Measurements from ENCODE around the gene CDKAL1. TPM values are rescaled to one million over a fixed set of nuclear protein-coding genes. Genes with fewer than 3 reads are reported as not detected.

Gene CDKAL1
- total and polyA plus RNA-seq, 2 of the 13 experiments (the other 11 are each of a cell fraction or from before 2014, with no cell fraction given) = 9.5 to 27.7 TPM

GRCh38 chr6:20642441-20642840, 108.2 kb downstream of the CDKAL1 start (continued):
- TF ChIP-seq, protein P1, sequence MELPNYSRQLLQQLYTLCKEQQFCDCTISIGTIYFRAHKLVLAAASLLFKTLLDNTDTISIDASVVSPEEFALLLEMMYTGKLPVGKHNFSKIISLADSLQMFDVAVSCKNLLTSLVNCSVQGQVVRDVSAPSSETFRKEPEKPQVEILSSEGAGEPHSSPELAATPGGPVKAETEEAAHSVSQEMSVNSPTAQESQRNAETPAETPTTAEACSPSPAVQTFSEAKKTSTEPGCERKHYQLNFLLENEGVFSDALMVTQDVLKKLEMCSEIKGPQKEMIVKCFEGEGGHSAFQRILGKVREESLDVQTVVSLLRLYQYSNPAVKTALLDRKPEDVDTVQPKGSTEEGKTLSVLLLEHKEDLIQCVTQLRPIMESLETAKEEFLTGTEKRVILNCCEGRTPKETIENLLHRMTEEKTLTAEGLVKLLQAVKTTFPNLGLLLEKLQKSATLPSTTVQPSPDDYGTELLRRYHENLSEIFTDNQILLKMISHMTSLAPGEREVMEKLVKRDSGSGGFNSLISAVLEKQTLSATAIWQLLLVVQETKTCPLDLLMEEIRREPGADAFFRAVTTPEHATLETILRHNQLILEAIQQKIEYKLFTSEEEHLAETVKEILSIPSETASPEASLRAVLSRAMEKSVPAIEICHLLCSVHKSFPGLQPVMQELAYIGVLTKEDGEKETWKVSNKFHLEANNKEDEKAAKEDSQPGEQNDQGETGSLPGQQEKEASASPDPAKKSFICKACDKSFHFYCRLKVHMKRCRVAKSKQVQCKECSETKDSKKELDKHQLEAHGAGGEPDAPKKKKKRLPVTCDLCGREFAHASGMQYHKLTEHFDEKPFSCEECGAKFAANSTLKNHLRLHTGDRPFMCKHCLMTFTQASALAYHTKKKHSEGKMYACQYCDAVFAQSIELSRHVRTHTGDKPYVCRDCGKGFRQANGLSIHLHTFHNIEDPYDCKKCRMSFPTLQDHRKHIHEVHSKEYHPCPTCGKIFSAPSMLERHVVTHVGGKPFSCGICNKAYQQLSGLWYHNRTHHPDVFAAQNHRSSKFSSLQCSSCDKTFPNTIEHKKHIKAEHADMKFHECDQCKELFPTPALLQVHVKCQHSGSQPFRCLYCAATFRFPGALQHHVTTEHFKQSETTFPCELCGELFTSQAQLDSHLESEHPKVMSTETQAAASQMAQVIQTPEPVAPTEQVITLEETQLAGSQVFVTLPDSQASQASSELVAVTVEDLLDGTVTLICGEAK (IDR thresholded peaks at IDR 0.05) = no peak
- TF ChIP-seq, protein P1 (CRISPR knock-in tag; IDR thresholded peaks at IDR 0.05) = no peak; the same call in 1 of the 2 replicates
- TF ChIP-seq ZNF724P (CRISPR knock-in tag; IDR thresholded peaks at IDR 0.05; ENCODE audit: borderline replicate concordance) = no peak
- TF ChIP-seq NFE2L1 (CRISPR knock-in tag; IDR thresholded peaks at IDR 0.05; ENCODE audit: borderline replicate concordance) = no peak
- 0 out of 2 replicates have a peak, but pooled peaks have one; percentile 29 for TF ChIP-seq HDAC1 (CRISPR knock-in tag; IDR thresholded peaks at IDR 0.05)
- no peak for TF ChIP-seq ZNF790 (CRISPR knock-in tag; IDR thresholded peaks at IDR 0.05; ENCODE audit: borderline replicate concordance)
- TF ChIP-seq ZMYM2 (CRISPR knock-in tag; IDR thresholded peaks at IDR 0.05) = peak; percentile 77; the same call in 1 of the 2 replicates
- TF ChIP-seq ZEB1 (IDR thresholded peaks at IDR 0.05; ENCODE audit: insufficient replicate concordance, low read depth) = peak; percentile 89
- TF ChIP-seq MXI1 (IDR thresholded peaks at IDR 0.05; ENCODE audit: borderline replicate concordance, low read depth, low read length) = no peak
- TF ChIP-seq FOXK1 (CRISPR knock-in tag; IDR thresholded peaks at IDR 0.05; ENCODE audit: borderline replicate concordance, low read depth) = peak; percentile 20; the same call in 1 of the 2 replicates
- no peak for TF ChIP-seq YY1 (IDR thresholded peaks at IDR 0.05; ENCODE audit: insufficient read depth, insufficient replicate concordance, low read depth, low read length)
